ENCODE measurements around the gene OSGEPL1.
"Not testable (repeated sequence)": the region's sequence is repeated elsewhere in the genome, so short reads cannot be mapped to it uniquely, and the experiment has no call there.

OSGEPL1 gene

GRCh38 chr2:189751080-189751658, 11.4 kb downstream of the OSGEPL1 start:
- peak; percentile 13 to 16 for DNase-seq (ENCODE audit: low read depth in 2 of 2)

- DNase-seq (ENCODE audit: low read depth in 2 of 2), result no peak
Observed at GRCh38 chr2:189729430-189729829, 33.2 kb downstream of the OSGEPL1 start.

GRCh38 chr2:189726849-189727248, 35.7 kb downstream of the OSGEPL1 start:
- no peak for DNase-seq (ENCODE audit: low read depth in 2 of 2)

GRCh38 chr2:189726271-189726670, 36.3 kb downstream of the OSGEPL1 start:
- DNase-seq (ENCODE audit: low read depth in 2 of 2), result no peak

GRCh38 chr2:189723192-189723591, 39.4 kb downstream of the OSGEPL1 start:
- no peak for DNase-seq (ENCODE audit: low read depth in 2 of 2)

GRCh38 chr2:189719571-189719970, 43.0 kb downstream of the OSGEPL1 start:
- no peak for DNase-seq (ENCODE audit: low read depth in 2 of 2)

- DNase-seq (ENCODE audit: low read depth in 2 of 2), result not testable (repeated sequence)
Observed at GRCh38 chr2:189717593-189717992, 45.0 kb downstream of the OSGEPL1 start.

- DNase-seq (ENCODE audit: low read depth in 2 of 2), result no peak
Observed at GRCh38 chr2:189709501-189710221, 52.9 kb downstream of the OSGEPL1 start.

GRCh38 chr2:189702071-189702470, 60.5 kb downstream of the OSGEPL1 start:
- DNase-seq (ENCODE audit: low read depth in 2 of 2), result no peak

- DNase-seq (ENCODE audit: low read depth in 2 of 2), result no peak
Observed at GRCh38 chr2:189700681-189701080, 61.9 kb downstream of the OSGEPL1 start.

- DNase-seq (ENCODE audit: low read depth in 2 of 2), result no peak
Observed at GRCh38 chr2:189698020-189698887, 64.3 kb downstream of the OSGEPL1 start.
